A673 (cell line): ENCODE results near the gene HYAL3. TPM values are rescaled to one million over a fixed set of nuclear protein-coding genes. Genes with fewer than 3 reads are reported as not detected.
"Not testable (repeated sequence)": the region's sequence is repeated elsewhere in the genome, so short reads cannot be mapped to it uniquely, and the experiment has no call there.

Experiments used
- BruUV-seq: library from RNA; stranded (reverse); fragments of 400-500 nt; replicated peaks from 2 replicates; lab custom pipeline; 2021; lab: Mats Ljungman, UMichigan
- CTCF ChIA-PET: fragments of 300-600 bp; sonication (Branson Sonifier 250); formaldehyde crosslinking; loops from one replicate; lab custom pipeline; 2022; ENCODE audit warnings: antibody characterized with exemption; lab: Charles Lee
- POLR2A ChIA-PET: fragments of 300-600 bp; sonication (Branson Sonifier 250); formaldehyde crosslinking; loops from one replicate; lab custom pipeline; 2022; ENCODE audit warnings: antibody characterized with exemption; ENCODE audit not compliant: low non-redundant PET; lab: Charles Lee
- DNase-seq: peaks from one replicate; pipeline ENCODE4 v3.0.0-alpha.2; 2015; ENCODE audit warnings: low spot score
- H3K27ac ChIP-seq: fragments of 200-600 bp; sonication (generic); 2 replicates; pipeline ENCODE4 v1.5.1; 2016; ENCODE audit warnings: mixed run types, low read depth, mild to moderate bottlenecking, mixed read lengths, antibody characterized with exemption, low read length; ENCODE audit not compliant: poor library complexity, severe bottlenecking
- H3K27me3 ChIP-seq: fragments of 200-600 bp; sonication (generic); replicated peaks from 2 replicates; pipeline ENCODE4 v1.6.1; 2017; ENCODE audit warnings: mixed run types, low read depth, mild to moderate bottlenecking, mixed read lengths, antibody characterized with exemption, low read length; ENCODE audit not compliant: insufficient read depth, poor library complexity
- H3K36me3 ChIP-seq: fragments of 200-600 bp; sonication (generic); 2 replicates; pipeline ENCODE4 v1.6.1; 2016; ENCODE audit warnings: mixed run types, mild to moderate bottlenecking, mixed read lengths, antibody characterized with exemption, low read length; ENCODE audit not compliant: insufficient read depth, poor library complexity, severe bottlenecking
- H3K4me1 ChIP-seq: fragments of 200-600 bp; sonication (generic); 2 replicates; pipeline ENCODE4 v1.6.1; 2017; ENCODE audit warnings: mixed run types, mild to moderate bottlenecking, mixed read lengths, antibody characterized with exemption, low read length; ENCODE audit not compliant: insufficient read depth, poor library complexity, severe bottlenecking
- H3K4me3 ChIP-seq: fragments of 200-600 bp; sonication (generic); 2 replicates; pipeline ENCODE4 v1.5.1; 2016; ENCODE audit warnings: low read depth, mixed run types, mild to moderate bottlenecking, mixed read lengths, low read length; ENCODE audit not compliant: poor library complexity, severe bottlenecking
- H3K9me3 ChIP-seq: fragments of 200-600 bp; sonication (generic); 2 replicates; pipeline ENCODE4 v1.6.1; 2016; ENCODE audit warnings: mixed run types, low read depth, mild to moderate bottlenecking, mixed read lengths, antibody characterized with exemption, low read length; ENCODE audit not compliant: poor library complexity, severe bottlenecking
- EZH2 ChIP-seq: fragments of 200-600 bp; sonication (generic); IDR thresholded peaks from 2 replicates; pipeline ENCODE4 v1.6.1; 2017; ENCODE audit warnings: borderline replicate concordance, low read depth, mild to moderate bottlenecking, mixed read lengths, antibody characterized with exemption, low read length; ENCODE audit not compliant: poor library complexity, severe bottlenecking
- intact Hi-C: fragments of 100-400 bp; cut with micrococcal nuclease; formaldehyde crosslinking; loops from one replicate; pipeline ENCODE4 v1.10.0; 2022; ENCODE audit not compliant: unreplicated experiment
- total RNA-seq: library from RNA; stranded (reverse); gene quantifications from 2 replicates; pipeline ENCODE4 v1.2.3, GENCODE V29; 2021
- TF ChIP-seq, protein P1 (sequence below): fragments of 300-800, 200-600 bp; sonication (generic); conservative IDR thresholded peaks from 2 replicates; pipeline ENCODE4 v1.5.1; 2017; ENCODE audit warnings: low read depth, mild to moderate bottlenecking, antibody characterized with exemption, low read length, moderate library complexity, mixed read lengths

Gene HYAL3
- total RNA-seq, 1 experiment from 2014 or later = 3.0 TPM

DNA sequence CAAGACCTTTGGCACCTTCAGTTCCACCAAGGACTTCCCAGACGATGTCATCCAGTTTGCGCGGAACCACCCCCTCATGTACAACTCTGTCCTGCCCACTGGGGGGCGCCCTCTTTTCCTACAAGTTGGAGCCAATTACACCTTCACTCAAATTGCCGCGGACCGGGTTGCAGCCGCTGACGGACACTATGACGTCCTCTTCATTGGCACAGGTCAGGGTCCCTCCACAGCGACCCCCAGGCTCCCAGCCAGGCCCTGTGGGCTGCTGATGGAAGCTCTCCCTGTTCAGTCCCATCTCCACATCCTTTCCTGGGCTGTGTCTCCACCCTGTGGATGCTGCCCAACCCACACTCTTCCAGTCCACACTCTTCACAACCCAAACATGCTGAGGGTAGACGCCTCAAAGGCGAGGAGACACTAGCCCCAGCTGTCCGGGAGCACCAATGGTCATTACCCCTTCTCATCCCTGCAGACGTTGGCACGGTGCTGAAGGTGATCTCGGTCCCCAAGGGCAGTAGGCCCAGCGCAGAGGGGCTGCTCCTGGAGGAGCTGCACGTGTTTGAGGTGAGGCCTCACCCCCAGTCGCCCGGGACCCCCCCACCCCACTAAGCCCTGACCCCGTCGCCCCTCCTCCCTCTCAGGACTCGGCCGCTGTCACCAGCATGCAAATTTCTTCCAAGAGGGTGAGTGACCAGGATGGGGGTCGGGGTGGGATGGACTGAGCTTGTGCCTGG, 24.7 kb downstream of the HYAL3 start:
- Histone ChIP-seq H3K27ac (no peak overlapping the region), H3K9me3 (no peaks in the 10 kb centered on the region), H3K4me1 (no peaks in the 10 kb centered on the region), H3K4me3 (no peak overlapping the region), H3K27me3 (peaks cover 4% of the 10 kb centered on the region), H3K36me3 (no peaks in the 10 kb centered on the region)
- CTCF ChIA-PET = interaction anchor here (0.6 to 0.7 kb wide), 2 partner anchors 127 to 1319 kb away, joined by 7 to 8 read pairs; no protein-coding TSS in a partner anchor
- peak; percentile 60 for DNase-seq
- intact Hi-C loops = no loop called here
- POLR2A ChIA-PET = no interaction called here
- no TSS peak for BruUV-seq
- TF ChIP-seq EZH2 = no peak
- TF ChIP-seq, protein P1, sequence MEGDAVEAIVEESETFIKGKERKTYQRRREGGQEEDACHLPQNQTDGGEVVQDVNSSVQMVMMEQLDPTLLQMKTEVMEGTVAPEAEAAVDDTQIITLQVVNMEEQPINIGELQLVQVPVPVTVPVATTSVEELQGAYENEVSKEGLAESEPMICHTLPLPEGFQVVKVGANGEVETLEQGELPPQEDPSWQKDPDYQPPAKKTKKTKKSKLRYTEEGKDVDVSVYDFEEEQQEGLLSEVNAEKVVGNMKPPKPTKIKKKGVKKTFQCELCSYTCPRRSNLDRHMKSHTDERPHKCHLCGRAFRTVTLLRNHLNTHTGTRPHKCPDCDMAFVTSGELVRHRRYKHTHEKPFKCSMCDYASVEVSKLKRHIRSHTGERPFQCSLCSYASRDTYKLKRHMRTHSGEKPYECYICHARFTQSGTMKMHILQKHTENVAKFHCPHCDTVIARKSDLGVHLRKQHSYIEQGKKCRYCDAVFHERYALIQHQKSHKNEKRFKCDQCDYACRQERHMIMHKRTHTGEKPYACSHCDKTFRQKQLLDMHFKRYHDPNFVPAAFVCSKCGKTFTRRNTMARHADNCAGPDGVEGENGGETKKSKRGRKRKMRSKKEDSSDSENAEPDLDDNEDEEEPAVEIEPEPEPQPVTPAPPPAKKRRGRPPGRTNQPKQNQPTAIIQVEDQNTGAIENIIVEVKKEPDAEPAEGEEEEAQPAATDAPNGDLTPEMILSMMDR = peak; percentile 81

DNA sequence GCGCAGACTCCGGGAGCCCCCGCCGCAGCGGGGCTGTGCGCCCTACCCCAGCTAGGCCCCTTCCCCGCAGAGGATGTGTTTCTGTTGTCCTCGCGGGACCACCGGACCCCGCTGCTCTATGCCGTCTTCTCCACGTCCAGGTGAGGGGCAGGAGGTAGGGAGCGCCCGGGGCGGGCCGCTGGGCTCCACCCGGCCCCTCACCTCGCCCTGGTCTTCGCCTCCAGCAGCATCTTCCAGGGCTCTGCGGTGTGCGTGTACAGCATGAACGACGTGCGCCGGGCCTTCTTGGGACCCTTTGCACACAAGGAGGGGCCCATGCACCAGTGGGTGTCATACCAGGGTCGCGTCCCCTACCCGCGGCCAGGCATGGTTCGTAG, 25.5 kb downstream of the HYAL3 start:
- ChIA-PET POLR2A (no interaction called here), CTCF (interaction anchor here (0.6 kb wide), 1 partner anchor 340 kb away, joined by 3 read pairs; no protein-coding TSS in a partner anchor)
- TF ChIP-seq, protein P1 = no peak
- no peak for TF ChIP-seq EZH2
- intact Hi-C loops = loop anchor here (1.0 kb wide), 2 partner anchors 46 to 81 kb away; no protein-coding TSS in a partner anchor
- Histone ChIP-seq H3K9me3 (no peaks in the 10 kb centered on the region), H3K4me3 (no peak overlapping the region), H3K36me3 (no peaks in the 10 kb centered on the region), H3K27ac (no peak overlapping the region), H3K4me1 (no peaks in the 10 kb centered on the region), H3K27me3 (peaks cover 4% of the 10 kb centered on the region)
- no peak for DNase-seq
- no TSS peak for BruUV-seq

DNA sequence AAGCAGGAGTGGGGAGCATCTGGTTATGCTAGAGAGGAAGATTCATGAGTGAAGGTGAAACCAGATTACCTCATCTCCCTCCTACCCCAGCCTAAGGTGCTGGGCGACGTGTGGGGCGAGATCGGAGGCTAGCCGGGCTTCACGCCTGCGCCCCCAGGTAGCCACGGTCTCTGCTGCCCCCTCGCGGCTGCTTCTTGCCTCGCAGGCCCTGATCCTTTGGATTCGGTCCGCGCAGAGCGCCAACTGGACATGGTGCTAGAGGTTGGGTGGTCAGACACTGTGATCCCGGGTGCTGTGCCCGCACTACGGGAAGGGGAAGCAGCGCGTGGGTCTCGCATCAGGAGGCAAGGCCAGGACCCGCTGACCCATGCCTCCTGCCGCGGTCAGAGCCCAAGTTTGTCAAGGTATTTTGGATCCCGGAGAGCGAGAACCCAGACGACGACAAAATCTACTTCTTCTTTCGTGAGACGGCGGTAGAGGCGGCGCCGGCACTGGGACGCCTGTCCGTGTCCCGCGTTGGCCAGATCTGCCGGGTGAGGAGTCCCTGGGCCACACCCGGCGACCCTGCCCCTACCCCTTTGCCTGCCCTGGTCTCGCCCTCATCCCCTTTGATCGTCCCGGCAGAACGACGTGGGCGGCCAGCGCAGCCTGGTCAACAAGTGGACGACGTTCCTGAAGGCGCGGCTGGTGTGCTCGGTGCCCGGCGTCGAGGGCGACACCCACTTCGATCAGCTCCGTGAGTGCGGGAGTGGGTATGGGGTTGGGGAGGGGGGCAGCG, 26.1 kb downstream of the HYAL3 start:
- no TSS peak for BruUV-seq
- Histone ChIP-seq H3K4me3 (peak overlapping the region; percentile 25), H3K27ac (no peak overlapping the region), H3K4me1 (no peaks in the 10 kb centered on the region), H3K9me3 (no peaks in the 10 kb centered on the region), H3K27me3 (peaks cover 4% of the 10 kb centered on the region), H3K36me3 (no peaks in the 10 kb centered on the region)
- peak; percentile 59 for DNase-seq
- ChIA-PET CTCF (interaction anchor here (0.6 kb wide), 1 partner anchor 341 kb away, joined by 3 read pairs; no protein-coding TSS in a partner anchor), POLR2A (no interaction called here)
- intact Hi-C loops = loop anchor here (1.0 kb wide), 2 partner anchors 46 to 81 kb away; no protein-coding TSS in a partner anchor
- TF ChIP-seq, protein P1 = peak; percentile 82
- no peak for TF ChIP-seq EZH2

DNA sequence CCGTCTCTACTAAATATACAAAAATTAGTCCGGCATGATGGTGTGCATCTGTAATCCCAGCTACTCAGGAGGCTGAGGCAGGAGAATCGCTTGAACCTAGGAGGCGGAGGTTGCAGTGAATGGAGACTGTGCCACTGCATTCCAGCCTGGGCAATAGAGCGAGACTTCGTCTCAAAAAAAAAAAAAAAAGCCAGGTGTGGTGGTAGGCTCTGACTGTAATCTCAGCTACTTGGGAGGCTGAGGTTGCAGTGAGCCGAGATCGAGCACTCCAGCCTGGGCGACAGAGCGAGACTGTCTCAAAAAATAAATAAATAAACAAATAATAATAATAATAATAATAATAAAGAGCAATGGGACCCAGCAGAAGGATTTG, 26.7 kb downstream of the HYAL3 start:
- intact Hi-C loops, DNase-seq, POLR2A ChIA-PET, BruUV-seq, CTCF ChIA-PET, H3K27ac ChIP-seq, H3K4me3 ChIP-seq, H3K4me1 ChIP-seq, H3K9me3 ChIP-seq, H3K27me3 ChIP-seq, H3K36me3 ChIP-seq: not testable (repeated sequence)
